Activated CD4-positive, alpha-beta T cell treated with anti-CD3 and anti-CD28 coated beads for 36 hours (primary cell): ENCODE results near the gene BAX. TPM values are rescaled to one million over a fixed set of nuclear protein-coding genes. Genes with fewer than 3 reads are reported as not detected.
A peak's percentile ranks its signal among the peaks of the same experiment; 100 is the strongest.

Experiments used
- ATAC-seq: fragments of 200-7000 bp; cut with Tn5 transposase; one replicate; pipeline ENCODE4 v1.10.0; 2021; ENCODE audit warnings: mild to moderate bottlenecking, moderate library complexity
- CTCF ChIA-PET: fragments of 350-600 bp; sonication (Branson Sonifier 250); formaldehyde crosslinking; loops from one replicate; lab custom pipeline; 2021; ENCODE audit warnings: antibody characterized with exemption; lab: Charles Lee
- POLR2A ChIA-PET: fragments of 350-600 bp; sonication (Branson Sonifier 250); formaldehyde crosslinking; loops from one replicate; lab custom pipeline; 2021; ENCODE audit warnings: antibody characterized with exemption, inconsistent platforms; lab: Charles Lee
- DNase-seq: peaks from one replicate; pipeline ENCODE4 v3.0.0-alpha.2; 2020
- H3K27ac Mint-ChIP-seq: one replicate; pipeline ENCODE4 v1.8.0; 2021; ENCODE audit warnings: mixed read lengths
- H3K27me3 Mint-ChIP-seq: one replicate; pipeline ENCODE4 v1.8.0; 2021; ENCODE audit warnings: mixed read lengths
- H3K36me3 Mint-ChIP-seq: one replicate; pipeline ENCODE4 v1.8.0; 2021; ENCODE audit warnings: low read depth, mixed read lengths
- H3K4me1 Mint-ChIP-seq: one replicate; pipeline ENCODE4 v1.8.0; 2021; ENCODE audit warnings: mixed read lengths
- H3K4me3 Mint-ChIP-seq: one replicate; pipeline ENCODE4 v1.8.0; 2021; ENCODE audit warnings: mild to moderate bottlenecking, moderate library complexity, mixed read lengths
- H3K9me3 Mint-ChIP-seq: one replicate; pipeline ENCODE4 v1.8.0; 2021; ENCODE audit warnings: low read depth, mixed read lengths
- intact Hi-C, 2 experiments: fragments of 100-400 bp; cut with DNase I in 1 of 2; cut with micrococcal nuclease in 1 of 2; formaldehyde crosslinking; loops; one replicate each; pipeline versions ENCODE4 v1.14.2 to v1.15.1; 2022 to 2024; cut with DNase I, micrococcal nuclease
- microRNA-seq: library from miRNA; unstranded; fragments of <30 nt; microRNA quantifications from one replicate; pipeline ENCODE4 v1.2.0, GENCODE V29; 2021; ENCODE audit warnings: borderline replicate concordance
- total RNA-seq, 2 experiments: library from RNA; stranded (reverse); gene quantifications; one replicate each; pipeline ENCODE4 v1.2.3, GENCODE V29; 2021

Gene BAX
- total RNA-seq, 2 experiments from 2014 or later: 128 to 143 TPM

DNA sequence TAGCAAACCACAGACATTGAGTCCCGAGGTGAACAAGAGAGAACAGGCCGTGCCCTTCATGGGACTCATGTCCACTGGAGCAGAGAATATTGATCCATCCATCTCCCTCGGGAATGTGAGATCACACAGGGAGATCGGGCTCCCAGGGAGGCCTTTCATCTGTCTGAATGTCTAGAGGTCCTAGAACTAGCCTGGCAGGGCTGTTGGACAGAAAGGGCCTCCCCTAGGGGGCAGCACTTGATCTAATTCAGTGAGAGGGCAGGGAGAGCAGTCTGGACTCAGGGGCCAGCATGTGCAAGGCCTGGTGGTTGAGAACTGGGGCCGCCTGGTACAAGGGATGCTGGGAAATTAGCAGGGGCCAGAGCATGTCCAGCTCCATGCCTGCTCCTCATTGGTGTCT lies 43.3 kb downstream of the BAX start:
- no peaks in the 10 kb centered on the region for H3K9me3 Mint-ChIP-seq
- H3K4me3 Mint-ChIP-seq: no peak overlapping the region
- ChIA-PET CTCF (interaction anchor here (0.5 to 2.7 kb wide), 13 partner anchors 9 to 677 kb away, joined by 3 to 11 read pairs (median 4); partner anchors contain the start of gene CGB2), POLR2A (no interaction called here)
- intact Hi-C loops: loop anchor here (5.0 to 10.0 kb wide), 3 partner anchors 147 to 673 kb away; partner anchors contain the start of gene EMP3 (in 1 of the 2)
- H3K27ac Mint-ChIP-seq: no peak overlapping the region
- H3K36me3 Mint-ChIP-seq: peaks cover 30% of the 10 kb centered on the region
- H3K4me1 Mint-ChIP-seq: peaks cover 28% of the 10 kb centered on the region
- no peaks in the 10 kb centered on the region for H3K27me3 Mint-ChIP-seq
- ATAC-seq: no peak
- peak; percentile 83 for DNase-seq

DNA sequence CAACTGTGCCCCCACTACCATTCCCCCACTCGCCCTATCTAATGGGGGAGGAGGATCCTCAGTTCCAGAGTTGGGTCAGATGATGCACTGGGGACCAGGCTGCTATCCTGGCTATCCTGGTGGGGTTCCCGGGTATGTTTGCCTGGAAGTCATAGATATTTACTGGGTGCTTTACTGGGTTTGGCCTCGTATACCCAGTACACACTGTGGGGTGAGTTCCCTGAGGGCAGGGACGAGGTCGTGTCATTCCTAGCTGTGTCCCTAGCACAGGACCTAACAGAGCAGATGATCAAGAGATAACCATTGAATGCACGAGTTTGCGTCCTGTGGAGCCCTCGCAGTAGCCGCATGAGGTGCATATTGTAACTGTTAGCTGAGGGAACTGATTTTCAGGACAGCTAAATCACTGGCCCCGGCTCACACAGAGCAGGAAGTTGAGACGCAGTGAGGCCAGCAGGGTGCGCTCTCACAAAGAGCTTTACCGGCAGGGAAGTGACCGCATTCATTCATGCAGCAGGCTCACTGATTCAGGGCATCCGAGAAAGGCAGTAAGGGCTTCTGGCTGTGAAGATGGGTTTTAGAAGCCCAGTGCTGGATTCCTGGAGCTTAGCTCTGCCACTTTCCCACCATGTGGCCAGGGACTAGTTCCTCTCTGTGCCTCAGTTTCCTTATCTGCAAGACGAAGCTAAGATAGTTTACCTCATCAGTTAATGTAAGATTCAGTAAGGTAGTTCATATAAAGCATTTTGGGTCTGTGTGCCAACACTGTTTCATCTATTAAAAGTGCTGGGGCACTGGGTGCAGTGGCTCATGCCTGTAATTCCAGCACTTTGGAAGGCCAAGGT lies 45.0 kb downstream of the BAX start:
- Mint-ChIP-seq H3K4me1 (peaks cover 18% of the 10 kb centered on the region), H3K27me3 (no peaks in the 10 kb centered on the region), H3K27ac (no peak overlapping the region), H3K9me3 (no peaks in the 10 kb centered on the region), H3K36me3 (peaks cover 39% of the 10 kb centered on the region), H3K4me3 (no peak overlapping the region)
- POLR2A ChIA-PET: interaction anchor here (0.8 kb wide), 1 partner anchor 10 kb away, joined by 3 read pairs; no protein-coding TSS in a partner anchor
- intact Hi-C loops: loop anchor here (5.0 to 10.0 kb wide), 3 partner anchors 145 to 675 kb away; partner anchors contain the start of gene EMP3 (in 1 of the 2)
- peak; percentile 86 for DNase-seq
- peak; percentile 90 for ATAC-seq
- CTCF ChIA-PET: interaction anchor here (0.6 to 2.7 kb wide), 19 partner anchors 10 to 204 kb away, joined by 3 to 13 read pairs (median 4); partner anchors contain the start of genes CGB2 and NUCB1

DNA sequence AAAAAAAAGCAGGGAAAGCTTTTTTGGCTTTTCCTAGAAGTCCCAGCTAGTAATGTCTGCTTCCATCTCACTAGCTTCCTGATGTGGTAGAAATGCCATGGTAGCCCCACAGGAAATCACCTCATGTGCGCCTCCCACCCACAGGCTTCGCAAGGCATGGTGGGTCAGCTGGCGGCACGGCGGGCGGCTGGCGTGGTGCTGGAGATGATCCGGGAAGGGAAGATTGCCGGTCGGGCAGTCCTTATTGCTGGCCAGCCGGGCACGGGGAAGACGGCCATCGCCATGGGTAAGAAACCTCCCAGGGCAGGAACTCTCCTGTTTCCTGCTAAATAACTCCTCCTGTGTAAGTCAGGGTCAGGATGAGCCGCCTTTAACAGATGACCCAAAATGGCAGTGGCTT lies 49.5 kb downstream of the BAX start:
- no peak for DNase-seq
- no peak for ATAC-seq
- H3K4me1 Mint-ChIP-seq: peaks cover 5% of the 10 kb centered on the region
- H3K9me3 Mint-ChIP-seq: no peaks in the 10 kb centered on the region
- intact Hi-C loops: no loop called here
- CTCF ChIA-PET: interaction anchor here (0.6 to 1.8 kb wide), 3 partner anchors 10 to 922 kb away, joined by 3 read pairs; partner anchors contain the start of gene RUVBL2
- H3K36me3 Mint-ChIP-seq: peaks cover 43% of the 10 kb centered on the region
- no peak overlapping the region for H3K27ac Mint-ChIP-seq
- POLR2A ChIA-PET: no interaction called here
- H3K4me3 Mint-ChIP-seq: no peak overlapping the region
- H3K27me3 Mint-ChIP-seq: no peaks in the 10 kb centered on the region

DNA sequence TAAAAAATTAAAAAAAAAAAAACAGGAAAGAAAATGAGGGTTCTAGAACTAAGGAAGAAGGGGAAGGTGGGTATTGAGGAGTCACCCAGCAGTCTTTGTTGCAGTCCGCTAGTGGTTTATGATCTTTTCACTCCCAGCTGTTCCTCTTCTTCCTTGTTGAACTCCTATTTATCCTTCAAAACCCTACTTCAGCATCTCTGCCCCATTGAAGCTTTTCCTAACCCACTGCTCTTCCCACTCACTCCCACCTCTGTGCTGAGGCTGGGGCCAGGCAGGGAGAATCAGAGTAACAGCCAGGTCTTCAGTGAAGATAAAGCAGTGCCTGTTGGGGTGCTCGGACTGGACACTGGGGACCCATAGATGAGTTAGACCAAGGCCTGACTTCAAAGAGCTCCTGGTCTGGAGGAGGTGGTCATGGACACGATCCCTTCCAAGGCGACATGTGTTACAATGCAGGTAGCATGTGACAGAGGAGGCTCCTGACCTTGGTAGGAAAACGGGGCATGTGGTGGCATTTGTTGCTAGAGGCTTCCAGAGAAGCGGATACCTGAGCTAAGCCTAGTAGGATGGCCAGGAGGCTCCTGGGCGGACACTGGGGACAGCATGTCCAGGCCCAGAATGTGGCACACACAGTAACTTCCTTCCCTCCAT lies 50.4 kb downstream of the BAX start:
- ATAC-seq (no peak), DNase-seq (no peak)
- H3K36me3 Mint-ChIP-seq: peaks cover 41% of the 10 kb centered on the region
- intact Hi-C loops: no loop called here
- ChIA-PET CTCF (interaction anchor here (0.6 kb wide), 1 partner anchor 16 kb away, joined by 4 read pairs; no protein-coding TSS in a partner anchor), POLR2A (no interaction called here)
- H3K4me3 Mint-ChIP-seq: no peak overlapping the region
- H3K27me3 Mint-ChIP-seq: no peaks in the 10 kb centered on the region
- no peak overlapping the region for H3K27ac Mint-ChIP-seq
- no peaks in the 10 kb centered on the region for H3K9me3 Mint-ChIP-seq
- H3K4me1 Mint-ChIP-seq: no peaks in the 10 kb centered on the region

DNA sequence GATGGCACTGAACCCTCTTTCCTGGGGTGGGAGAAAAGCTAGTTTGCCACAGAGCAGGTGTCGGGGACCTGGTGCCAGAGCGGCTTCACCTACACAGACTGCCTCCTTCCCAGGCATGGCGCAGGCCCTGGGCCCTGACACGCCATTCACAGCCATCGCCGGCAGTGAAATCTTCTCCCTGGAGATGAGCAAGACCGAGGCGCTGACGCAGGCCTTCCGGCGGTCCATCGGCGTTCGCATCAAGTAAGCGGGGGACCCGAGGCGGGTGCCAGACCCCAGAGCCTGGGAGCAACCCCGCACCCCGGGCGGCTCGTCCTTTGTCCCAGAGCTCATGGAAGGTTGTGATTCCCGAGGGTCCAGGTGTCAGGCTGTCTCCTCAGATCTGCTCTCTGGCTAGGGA lies 52.2 kb downstream of the BAX start:
- H3K36me3 Mint-ChIP-seq: peaks cover 45% of the 10 kb centered on the region
- H3K9me3 Mint-ChIP-seq: no peaks in the 10 kb centered on the region
- no peak for ATAC-seq
- POLR2A ChIA-PET: no interaction called here
- no peak overlapping the region for H3K27ac Mint-ChIP-seq
- H3K27me3 Mint-ChIP-seq: no peaks in the 10 kb centered on the region
- CTCF ChIA-PET: interaction anchor here (0.6 to 1.3 kb wide), 2 partner anchors 9 to 15 kb away, joined by 3 to 4 read pairs; no protein-coding TSS in a partner anchor
- intact Hi-C loops: no loop called here
- no peak overlapping the region for H3K4me3 Mint-ChIP-seq
- no peaks in the 10 kb centered on the region for H3K4me1 Mint-ChIP-seq
- no peak for DNase-seq

DNA sequence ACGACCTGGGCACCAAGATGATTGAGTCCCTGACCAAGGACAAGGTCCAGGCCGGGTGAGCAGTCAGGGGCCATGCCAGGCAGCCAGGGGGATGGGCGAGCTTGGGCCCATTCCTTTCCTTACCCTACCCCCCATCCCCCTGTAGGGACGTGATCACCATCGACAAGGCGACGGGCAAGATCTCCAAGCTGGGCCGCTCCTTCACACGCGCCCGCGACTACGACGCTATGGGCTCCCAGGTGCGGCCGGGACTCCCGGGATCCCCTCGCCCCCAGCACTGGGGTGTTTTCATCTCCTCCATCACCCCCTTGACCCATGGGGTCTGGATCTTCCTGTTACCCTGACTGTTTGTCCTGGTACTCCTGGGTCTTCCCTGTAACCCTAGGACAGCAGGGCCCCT lies 55.2 kb downstream of the BAX start:
- ATAC-seq: no peak
- CTCF ChIA-PET: interaction anchor here (0.7 to 2.3 kb wide), 3 partner anchors 10 to 344 kb away, joined by 3 to 11 read pairs (median 3); no protein-coding TSS in a partner anchor

DNA sequence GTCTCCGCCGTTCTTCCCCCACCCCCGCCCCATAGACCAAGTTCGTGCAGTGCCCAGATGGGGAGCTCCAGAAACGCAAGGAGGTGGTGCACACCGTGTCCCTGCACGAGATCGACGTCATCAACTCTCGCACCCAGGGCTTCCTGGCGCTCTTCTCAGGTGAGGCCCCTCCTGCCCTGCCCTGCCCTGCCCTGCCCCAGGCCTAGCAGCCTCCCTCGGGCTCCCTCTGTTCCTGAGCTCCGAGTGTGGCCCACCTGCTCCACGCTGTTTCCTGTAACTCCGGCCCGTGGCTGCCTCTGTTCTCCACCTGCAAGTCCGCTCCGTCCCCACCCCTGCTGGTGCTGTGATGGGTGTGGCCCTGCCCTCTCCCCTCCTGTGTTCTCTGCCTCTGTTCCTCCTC lies 55.8 kb downstream of the BAX start:
- H3K9me3 Mint-ChIP-seq: no peaks in the 10 kb centered on the region
- DNase-seq (no peak), ATAC-seq (no peak)
- intact Hi-C loops: no loop called here
- no peak overlapping the region for H3K27ac Mint-ChIP-seq
- peaks cover 25% of the 10 kb centered on the region for H3K36me3 Mint-ChIP-seq
- CTCF ChIA-PET: interaction anchor here (0.6 to 2.3 kb wide), 2 partner anchors 11 to 130 kb away, joined by 4 to 11 read pairs; no protein-coding TSS in a partner anchor
- POLR2A ChIA-PET: no interaction called here
- H3K27me3 Mint-ChIP-seq: no peaks in the 10 kb centered on the region
- no peaks in the 10 kb centered on the region for H3K4me1 Mint-ChIP-seq
- H3K4me3 Mint-ChIP-seq: no peak overlapping the region

More for the DNA sequence above, 55.2 kb downstream of the BAX start:
- POLR2A ChIA-PET: interaction anchor here (1.2 kb wide), 1 partner anchor 10 kb away, joined by 3 read pairs; no protein-coding TSS in a partner anchor
- H3K9me3 Mint-ChIP-seq: no peaks in the 10 kb centered on the region
- H3K27ac Mint-ChIP-seq: no peak overlapping the region
- intact Hi-C loops: no loop called here
- H3K36me3 Mint-ChIP-seq: peaks cover 30% of the 10 kb centered on the region
- no peak overlapping the region for H3K4me3 Mint-ChIP-seq
- DNase-seq: no peak
- no peaks in the 10 kb centered on the region for H3K27me3 Mint-ChIP-seq
- H3K4me1 Mint-ChIP-seq: no peaks in the 10 kb centered on the region

DNA sequence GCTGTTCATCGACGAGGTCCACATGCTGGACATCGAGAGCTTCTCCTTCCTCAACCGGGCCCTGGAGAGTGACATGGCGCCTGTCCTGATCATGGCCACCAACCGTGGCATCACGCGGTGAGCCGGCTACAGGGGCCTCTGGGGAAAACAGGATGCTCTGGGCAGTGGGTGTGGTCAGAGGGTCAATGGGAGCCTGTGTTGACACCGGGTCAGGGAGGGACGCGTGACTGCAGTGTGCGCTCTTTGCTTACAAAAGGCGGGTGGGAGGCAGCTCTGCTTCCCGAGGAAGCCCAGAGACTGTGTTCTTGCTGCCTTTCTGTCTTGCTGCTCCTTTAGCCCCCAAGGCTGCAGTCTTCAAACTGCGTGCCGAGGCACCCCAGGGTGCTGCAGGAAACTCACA lies 56.5 kb downstream of the BAX start:
- Mint-ChIP-seq H3K27me3 (no peaks in the 10 kb centered on the region), H3K36me3 (peaks cover 27% of the 10 kb centered on the region), H3K4me3 (no peak overlapping the region), H3K9me3 (no peaks in the 10 kb centered on the region), H3K27ac (no peak overlapping the region), H3K4me1 (no peaks in the 10 kb centered on the region)
- ATAC-seq (no peak), DNase-seq (no peak)
- intact Hi-C loops: no loop called here
- ChIA-PET POLR2A (no interaction called here), CTCF (interaction anchor here (1.4 kb wide), 1 partner anchor 11 kb away, joined by 7 read pairs; no protein-coding TSS in a partner anchor)

Small RNA genes lying within 50 kb of the gene (microRNA-seq; reads per million reads assigned to microRNA genes)
- gene MIR6798: not detected

Other genes with a start within 250 kb of the BAX start
- gene MAMSTR, start 235.2 kb upstream of the BAX start, total RNA-seq: under 1 TPM; 0.69 to 0.70 TPM
- gene RASIP1, start 214.3 kb upstream of the BAX start, total RNA-seq: under 1 TPM; 0.67 to 0.73 TPM
- not detected for gene IZUMO1, start 208.0 kb upstream of the BAX start, total RNA-seq
- under 1 TPM; 0.23 to 0.32 TPM for gene FUT1, start 202.2 kb upstream of the BAX start, total RNA-seq
- gene FGF21, start 199.4 kb upstream of the BAX start, total RNA-seq: not detected
- gene BCAT2, start 143.8 kb upstream of the BAX start, total RNA-seq: 10 to 100 TPM; 65.9 to 70.3 TPM
- under 1 TPM; 0.21 to 0.83 TPM for gene HSD17B14, start 118.4 kb upstream of the BAX start, total RNA-seq
- 10 to 100 TPM in 1 of 2 experiments, 1 to 10 TPM in 1; 7.0 to 10.9 TPM for gene PLEKHA4, start 86.3 kb upstream of the BAX start, total RNA-seq
- 10 to 100 TPM; 51.6 to 62.4 TPM for gene PPP1R15A, start 82.5 kb upstream of the BAX start, total RNA-seq
- gene TULP2, start 56.1 kb upstream of the BAX start, total RNA-seq: under 1 TPM; 0.37 to 0.87 TPM
- 100 to 1,000 TPM; 115 to 118 TPM for gene NUCB1, start 54.6 kb upstream of the BAX start, total RNA-seq
- 1 to 10 TPM; 1.4 to 2.4 TPM for gene DHDH, start 21.2 kb upstream of the BAX start, total RNA-seq
- 1,000 to 10,000 TPM in 1 of 2 experiments, 100 to 1,000 TPM in 1; 809 to 1,111 TPM for gene FTL, start 10.4 kb downstream of the BAX start, total RNA-seq
- gene GYS1, start 38.4 kb downstream of the BAX start, total RNA-seq: 100 to 1,000 TPM in 1 of 2 experiments, 10 to 100 TPM in 1; 80.2 to 102 TPM
- gene RUVBL2, start 39.0 kb downstream of the BAX start, total RNA-seq: 100 to 1,000 TPM; 155 to 178 TPM
- under 1 TPM; 0.39 to 0.51 TPM for gene LHB, start 62.2 kb downstream of the BAX start, total RNA-seq
- not detected for gene CGB3, start 69.5 kb downstream of the BAX start, total RNA-seq
- gene CGB2, start 77.0 kb downstream of the BAX start, total RNA-seq: under 1 TPM in 1 of 2 experiments, not detected in 1; 0.43 TPM
- not detected for gene CGB1, start 82.0 kb downstream of the BAX start, total RNA-seq
- not detected for gene CGB5, start 89.0 kb downstream of the BAX start, total RNA-seq
- not detected for gene CGB8, start 94.2 kb downstream of the BAX start, total RNA-seq
- under 1 TPM in 1 of 2 experiments, not detected in 1; 0.40 TPM for gene CGB7, start 102.9 kb downstream of the BAX start, total RNA-seq
- gene NTF4, start 109.9 kb downstream of the BAX start, total RNA-seq: not detected
- gene KCNA7, start 117.8 kb downstream of the BAX start, total RNA-seq: not detected
- 100 to 1,000 TPM; 225 to 306 TPM for gene SNRNP70, start 130.6 kb downstream of the BAX start, total RNA-seq
- 1 to 10 TPM; 3.5 to 4.3 TPM for gene LIN7B, start 159.5 kb downstream of the BAX start, total RNA-seq
- 1 to 10 TPM; 1.7 to 2.0 TPM for gene C19orf73, start 164.3 kb downstream of the BAX start, total RNA-seq
- 1 to 10 TPM; 5.4 to 6.1 TPM for gene PPFIA3, start 164.7 kb downstream of the BAX start, total RNA-seq
- not detected for gene HRC, start 200.5 kb downstream of the BAX start, total RNA-seq
- gene TRPM4, start 202.9 kb downstream of the BAX start, total RNA-seq: 1 to 10 TPM; 1.5 to 1.9 TPM